ENCODE data around the gene ERC1.
A peak's percentile ranks its signal among the peaks of the same experiment; 100 is the strongest.

ERC1 gene

GRCh38 chr12:1044696-1045095 is 53.7 kb downstream of the ERC1 start:
- Histone ChIP-seq H2BK120ac (ENCODE audit: low read depth, low read length) (no peak overlapping the region), H4K91ac (ENCODE audit: low read length) (no peak overlapping the region), H2BK5ac (ENCODE audit: low read depth, low read length, poor library complexity, severe bottlenecking) (no peak overlapping the region), H2BK12ac (ENCODE audit: low read length in 2 of 2) (no peak overlapping the region), H3K23ac (ENCODE audit: low read length in 2 of 2) (no peak overlapping the region), H2AK5ac (ENCODE audit: low read length, severe bottlenecking) (no peak overlapping the region), H2AFZ (ENCODE audit: low read depth, low read length) (no peak overlapping the region), H3K27me3 (ENCODE audit: control insufficient read depth in 1 of 2, insufficient read depth in 1 of 2, low read length in 2 of 2) (no peaks in the 10 kb centered on the region), H3K4me2 (ENCODE audit: low read length, poor library complexity, severe bottlenecking) (no peak overlapping the region), H2BK15ac (ENCODE audit: low read depth, poor library complexity, severe bottlenecking) (no peak overlapping the region), H3K4ac (ENCODE audit: low read depth in 1 of 2, low read length in 2 of 2) (no peak overlapping the region), H3K36me3 (ENCODE audit: control insufficient read depth in 1 of 2, insufficient read depth in 2 of 2, low read depth in 1 of 2, low read length in 2 of 2) (peaks cover 0 to 4% of the 10 kb centered on the region in 2 experiments), H3K18ac (ENCODE audit: low read depth in 1 of 2, low read length in 2 of 2) (no peak overlapping the region), H3K79me1 (replicated peaks; ENCODE audit: low read length, poor library complexity, severe bottlenecking) (peaks cover 15% of the 10 kb centered on the region), H3K27ac (ENCODE audit: low read length, poor library complexity, severe bottlenecking) (no peak overlapping the region), H3K4me3 (ENCODE audit: insufficient read depth in 1 of 2, low read depth in 1 of 2, low read length in 2 of 2) (no peak overlapping the region), H4K8ac (ENCODE audit: low read length) (no peak overlapping the region), H3K14ac (ENCODE audit: low read length in 2 of 2) (no peak overlapping the region), H3K9me3 (ENCODE audit: control insufficient read depth, low read length) (no peaks in the 10 kb centered on the region), H3K9ac (ENCODE audit: low read length) (peak overlapping the region; percentile 4), H3K4me1 (ENCODE audit: control insufficient read depth, insufficient read depth, low read depth, low read length) (no peaks in the 10 kb centered on the region)
- DNase-seq = peak; percentile 22
- WGBS = no CpG with 5 or more reads among the region's 1 CpG

GRCh38 chr12:1046727-1047126 is 55.7 kb downstream of the ERC1 start:
- peaks cover 25% of the 10 kb centered on the region for H3K79me1 ChIP-seq (replicated peaks; ENCODE audit: low read length, poor library complexity, severe bottlenecking)
- peaks cover 0 to 4% of the 10 kb centered on the region in 2 experiments for H3K36me3 ChIP-seq (ENCODE audit: control insufficient read depth in 1 of 2, insufficient read depth in 2 of 2, low read depth in 1 of 2, low read length in 2 of 2)
- H4K8ac ChIP-seq (ENCODE audit: low read length) = no peak overlapping the region
- H2BK120ac ChIP-seq (ENCODE audit: low read depth, low read length) = no peak overlapping the region
- H3K9me3 ChIP-seq (ENCODE audit: control insufficient read depth, low read length) = no peaks in the 10 kb centered on the region
- DNase-seq = no peak
- H3K4me3 ChIP-seq (ENCODE audit: insufficient read depth in 1 of 2, low read depth in 1 of 2, low read length in 2 of 2) = no peak overlapping the region
- H2BK5ac ChIP-seq (ENCODE audit: low read depth, low read length, poor library complexity, severe bottlenecking) = no peak overlapping the region
- no peak overlapping the region for H3K4me2 ChIP-seq (ENCODE audit: low read length, poor library complexity, severe bottlenecking)
- no peak overlapping the region for H3K23ac ChIP-seq (ENCODE audit: low read length in 2 of 2)
- H3K9ac ChIP-seq (ENCODE audit: low read length) = no peak overlapping the region
- H2BK12ac ChIP-seq (ENCODE audit: low read length in 2 of 2) = no peak overlapping the region
- no peak overlapping the region for H4K91ac ChIP-seq (ENCODE audit: low read length)
- no peak overlapping the region for H2AK5ac ChIP-seq (ENCODE audit: low read length, severe bottlenecking)
- 97% methylated on average over 3 of the region's 3 CpGs for WGBS
- no peaks in the 10 kb centered on the region for H3K27me3 ChIP-seq (ENCODE audit: control insufficient read depth in 1 of 2, insufficient read depth in 1 of 2, low read length in 2 of 2)
- no peak overlapping the region for H3K18ac ChIP-seq (ENCODE audit: low read depth in 1 of 2, low read length in 2 of 2)
- no peak overlapping the region for H2BK15ac ChIP-seq (ENCODE audit: low read depth, poor library complexity, severe bottlenecking)
- no peak overlapping the region for H3K27ac ChIP-seq (ENCODE audit: low read length, poor library complexity, severe bottlenecking)
- no peak overlapping the region for H2AFZ ChIP-seq (ENCODE audit: low read depth, low read length)
- H3K4me1 ChIP-seq (ENCODE audit: control insufficient read depth, insufficient read depth, low read depth, low read length) = peaks cover 2% of the 10 kb centered on the region
- H3K14ac ChIP-seq (ENCODE audit: low read length in 2 of 2) = no peak overlapping the region
- no peak overlapping the region for H3K4ac ChIP-seq (ENCODE audit: low read depth in 1 of 2, low read length in 2 of 2)

GRCh38 chr12:1047898-1048660 is 57.1 kb downstream of the ERC1 start:
- H3K18ac ChIP-seq (ENCODE audit: low read depth in 1 of 2, low read length in 2 of 2) = no peak overlapping the region
- no peaks in the 10 kb centered on the region for H3K9me3 ChIP-seq (ENCODE audit: control insufficient read depth, low read length)
- H3K4me1 ChIP-seq (ENCODE audit: control insufficient read depth, insufficient read depth, low read depth, low read length) = peaks cover 2% of the 10 kb centered on the region
- no peak overlapping the region for H2BK5ac ChIP-seq (ENCODE audit: low read depth, low read length, poor library complexity, severe bottlenecking)
- H4K91ac ChIP-seq (ENCODE audit: low read length) = no peak overlapping the region
- no peaks in the 10 kb centered on the region for H3K27me3 ChIP-seq (ENCODE audit: control insufficient read depth in 1 of 2, insufficient read depth in 1 of 2, low read length in 2 of 2)
- H2BK15ac ChIP-seq (ENCODE audit: low read depth, poor library complexity, severe bottlenecking) = no peak overlapping the region
- peaks cover 25% of the 10 kb centered on the region for H3K79me1 ChIP-seq (replicated peaks; ENCODE audit: low read length, poor library complexity, severe bottlenecking)
- no peak overlapping the region for H3K14ac ChIP-seq (ENCODE audit: low read length in 2 of 2)
- no peak overlapping the region for H3K4ac ChIP-seq (ENCODE audit: low read depth in 1 of 2, low read length in 2 of 2)
- 92% methylated on average over 6 of the region's 8 CpGs for WGBS
- no peak overlapping the region for H3K4me2 ChIP-seq (ENCODE audit: low read length, poor library complexity, severe bottlenecking)
- H2BK12ac ChIP-seq (ENCODE audit: low read length in 2 of 2) = no peak overlapping the region
- no peak overlapping the region for H3K9ac ChIP-seq (ENCODE audit: low read length)
- no peak overlapping the region for H2AK5ac ChIP-seq (ENCODE audit: low read length, severe bottlenecking)
- no peak overlapping the region for H3K23ac ChIP-seq (ENCODE audit: low read length in 2 of 2)
- no peak overlapping the region for H3K27ac ChIP-seq (ENCODE audit: low read length, poor library complexity, severe bottlenecking)
- no peak overlapping the region for H4K8ac ChIP-seq (ENCODE audit: low read length)
- H3K36me3 ChIP-seq (ENCODE audit: control insufficient read depth in 1 of 2, insufficient read depth in 2 of 2, low read depth in 1 of 2, low read length in 2 of 2) = peaks cover 0 to 4% of the 10 kb centered on the region in 2 experiments
- H2BK120ac ChIP-seq (ENCODE audit: low read depth, low read length) = no peak overlapping the region
- no peak for DNase-seq
- no peak overlapping the region for H2AFZ ChIP-seq (ENCODE audit: low read depth, low read length)
- H3K4me3 ChIP-seq (ENCODE audit: insufficient read depth in 1 of 2, low read depth in 1 of 2, low read length in 2 of 2) = no peak overlapping the region

GRCh38 chr12:1050059-1050707 is 59.2 kb downstream of the ERC1 start:
- H2AFZ ChIP-seq (ENCODE audit: low read depth, low read length) = no peak overlapping the region
- H3K4ac ChIP-seq (ENCODE audit: low read depth in 1 of 2, low read length in 2 of 2) = no peak overlapping the region
- peaks cover 25% of the 10 kb centered on the region for H3K79me1 ChIP-seq (replicated peaks; ENCODE audit: low read length, poor library complexity, severe bottlenecking)
- H3K4me3 ChIP-seq (ENCODE audit: insufficient read depth in 1 of 2, low read depth in 1 of 2, low read length in 2 of 2) = no peak overlapping the region
- H2BK15ac ChIP-seq (ENCODE audit: low read depth, poor library complexity, severe bottlenecking) = no peak overlapping the region
- no peak overlapping the region for H2BK5ac ChIP-seq (ENCODE audit: low read depth, low read length, poor library complexity, severe bottlenecking)
- H3K14ac ChIP-seq (ENCODE audit: low read length in 2 of 2) = no peak overlapping the region
- H3K23ac ChIP-seq (ENCODE audit: low read length in 2 of 2) = no peak overlapping the region
- H3K9me3 ChIP-seq (ENCODE audit: control insufficient read depth, low read length) = no peaks in the 10 kb centered on the region
- no peak overlapping the region for H2BK12ac ChIP-seq (ENCODE audit: low read length in 2 of 2)
- no peak overlapping the region for H3K9ac ChIP-seq (ENCODE audit: low read length)
- H3K27me3 ChIP-seq (ENCODE audit: control insufficient read depth in 1 of 2, insufficient read depth in 1 of 2, low read length in 2 of 2) = no peaks in the 10 kb centered on the region
- no peak overlapping the region for H2BK120ac ChIP-seq (ENCODE audit: low read depth, low read length)
- H3K18ac ChIP-seq (ENCODE audit: low read depth in 1 of 2, low read length in 2 of 2) = no peak overlapping the region
- no peak for DNase-seq
- H3K4me2 ChIP-seq (ENCODE audit: low read length, poor library complexity, severe bottlenecking) = no peak overlapping the region
- peaks cover 2% of the 10 kb centered on the region for H3K4me1 ChIP-seq (ENCODE audit: control insufficient read depth, insufficient read depth, low read depth, low read length)
- no peak overlapping the region for H3K27ac ChIP-seq (ENCODE audit: low read length, poor library complexity, severe bottlenecking)
- WGBS = 90% methylated on average over 3 of the region's 4 CpGs
- no peak overlapping the region for H4K8ac ChIP-seq (ENCODE audit: low read length)
- H2AK5ac ChIP-seq (ENCODE audit: low read length, severe bottlenecking) = no peak overlapping the region
- peaks cover 0 to 4% of the 10 kb centered on the region in 2 experiments for H3K36me3 ChIP-seq (ENCODE audit: control insufficient read depth in 1 of 2, insufficient read depth in 2 of 2, low read depth in 1 of 2, low read length in 2 of 2)
- H4K91ac ChIP-seq (ENCODE audit: low read length) = no peak overlapping the region

Data from mesenchymal stem cell (in vitro differentiated cells and primary cell).